Muscle of leg (tissue), 11 donors: ENCODE data around the gene MAML1. TPM values are rescaled to one million over a fixed set of nuclear protein-coding genes. Genes with fewer than 3 reads are reported as not detected.

ENCODE experiments used
- DNase-seq: peaks from one replicate; pipeline ENCODE4 v3.0.0; 2013
- H3K27ac ChIP-seq: one replicate; pipeline ENCODE4 v1.5.1; 2013; ENCODE audit warnings: mild to moderate bottlenecking, low read length, control low read depth
- H3K27me3 ChIP-seq: one replicate; pipeline ENCODE4 v1.6.1; 2013; ENCODE audit warnings: low read length; ENCODE audit not compliant: control insufficient read depth, insufficient read depth
- H3K36me3 ChIP-seq: one replicate; pipeline ENCODE4 v1.6.1; 2013; ENCODE audit warnings: low read length; ENCODE audit not compliant: control insufficient read depth, insufficient read depth
- H3K4me1 ChIP-seq: one replicate; pipeline ENCODE4 v1.6.1; 2013; ENCODE audit warnings: low read length; ENCODE audit not compliant: control insufficient read depth, insufficient read depth
- H3K4me3 ChIP-seq: one replicate; pipeline ENCODE4 v1.5.1; 2013; ENCODE audit warnings: low read length, control low read depth
- H3K9me3 ChIP-seq: replicated peaks from 2 replicates; pipeline ENCODE4 v1.6.1; 2013; ENCODE audit warnings: low read depth, low read length; ENCODE audit not compliant: control insufficient read depth
- WGBS: methylation state at CpG from one replicate; pipeline ENCODE4 v1.1.5; 2013; ENCODE audit warnings: missing lambda C conversion rate; ENCODE audit not compliant: insufficient coverage; 5-methylcytosine and 5-hydroxymethylcytosine counted together
- polyA plus RNA-seq, 8 donors: library from polyadenylated mRNA; unstranded; fragments of 120-200 nt; gene quantifications; one replicate each; pipeline versions ENCODE4 v1.2.1 to v1.2.3, GENCODE V29; 2013; ENCODE audit warnings: inconsistent platforms in 1 of 8, low replicate concordance in 1 of 8; ENCODE audit not compliant: insufficient read length in 8 of 8, insufficient read depth in 1 of 8
- total RNA-seq: library from RNA; stranded (reverse); fragments of 120-200 nt; gene quantifications from one replicate; pipeline ENCODE4 v1.2.4, GENCODE V29; 2013

Gene MAML1
- total and polyA plus RNA-seq, 9 donors = 11.3 to 35.1 (median 27.0) TPM

DNA sequence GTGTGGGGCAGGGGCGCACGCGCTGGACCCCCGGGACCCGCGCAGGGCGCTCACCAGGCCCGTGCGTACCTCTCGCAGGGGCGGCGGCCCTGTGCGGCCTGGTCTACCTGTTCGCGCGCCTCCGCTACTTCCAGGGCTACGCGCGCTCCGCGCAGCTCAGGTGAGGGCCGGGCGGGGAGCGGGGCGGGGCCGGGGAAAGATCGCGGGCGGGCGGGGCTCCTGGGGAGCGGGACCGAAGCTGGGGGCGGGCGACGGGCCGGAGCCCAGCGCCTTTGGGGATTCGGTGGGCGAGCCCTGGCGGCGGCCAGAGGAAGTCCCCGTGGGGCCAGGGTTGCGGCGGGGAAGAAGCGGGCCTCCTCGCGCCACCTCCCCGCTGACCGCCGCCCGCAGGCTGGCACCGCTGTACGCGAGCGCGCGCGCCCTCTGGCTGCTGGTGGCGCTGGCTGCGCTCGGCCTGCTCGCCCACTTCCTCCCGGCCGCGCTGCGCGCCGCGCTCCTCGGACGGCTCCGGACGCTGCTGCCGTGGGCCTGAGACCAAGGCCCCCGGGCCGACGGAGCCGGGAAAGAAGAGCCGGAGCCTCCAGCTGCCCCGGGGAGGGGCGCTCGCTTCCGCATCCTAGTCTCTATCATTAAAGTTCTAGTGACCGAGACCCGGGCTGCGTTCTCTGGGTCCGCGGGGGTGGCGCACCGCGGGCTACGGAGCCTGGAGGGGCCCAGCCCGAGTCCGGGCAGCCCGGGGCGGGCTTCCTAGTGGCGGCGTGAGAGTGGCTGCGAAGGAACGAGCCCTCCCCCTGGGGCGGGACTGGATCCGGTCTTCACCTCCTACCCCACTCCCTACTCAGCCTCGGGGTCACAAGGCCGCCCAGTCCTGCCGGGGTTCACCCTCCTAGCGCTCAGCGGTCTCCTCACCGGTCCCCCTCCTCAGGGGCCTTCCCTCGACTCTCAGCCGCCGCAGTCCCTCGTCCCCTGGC is 63.5 kb downstream of the MAML1 start:
- Histone ChIP-seq H3K4me3 (peak overlapping the region; percentile 54), H3K9me3 (no peaks in the 10 kb centered on the region), H3K27me3 (peaks cover 9% of the 10 kb centered on the region), H3K27ac (no peak overlapping the region), H3K4me1 (peaks cover 34% of the 10 kb centered on the region), H3K36me3 (peaks cover 43% of the 10 kb centered on the region)
- DNase-seq = peak; percentile 88
- under 1% methylated on average over 99 of the region's 113 CpGs for WGBS

DNA sequence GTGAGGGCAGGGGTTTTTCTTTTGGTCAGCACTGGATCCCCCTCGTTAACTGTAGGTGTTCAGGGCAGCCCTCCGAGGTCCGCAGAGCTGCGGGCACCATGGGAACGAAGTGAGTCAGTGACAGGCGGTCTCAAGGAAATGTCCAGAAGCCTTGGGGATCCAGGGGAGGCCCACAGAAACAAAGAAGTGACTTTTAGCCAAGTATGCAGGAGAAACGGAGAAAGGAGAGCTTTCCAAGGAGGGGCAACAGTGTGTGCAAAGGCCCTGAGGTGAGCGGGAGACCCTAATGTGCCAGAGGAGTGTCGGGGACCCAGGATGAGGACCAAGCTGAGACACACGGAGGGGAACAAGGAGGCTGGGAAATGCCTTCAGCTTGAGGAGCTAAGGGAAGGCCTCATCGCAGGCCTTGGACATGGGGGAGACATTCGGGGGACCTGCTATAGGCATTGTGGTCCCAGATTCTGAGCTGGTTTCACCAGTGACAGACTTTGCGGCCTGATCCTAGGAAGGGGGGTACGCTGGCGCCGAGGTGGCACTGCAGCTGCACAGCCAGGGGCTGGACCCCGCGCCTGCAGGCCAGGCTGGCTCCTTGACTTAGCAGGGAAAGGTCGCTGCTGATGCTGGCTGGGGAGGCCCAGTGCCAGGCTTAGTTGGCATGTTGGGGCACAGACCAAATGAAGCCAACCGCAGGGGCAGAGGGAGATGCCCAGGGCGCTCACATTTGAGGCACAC is 64.4 kb downstream of the MAML1 start:
- Histone ChIP-seq H3K27me3 (peaks cover 9% of the 10 kb centered on the region), H3K27ac (no peak overlapping the region), H3K4me1 (peaks cover 35% of the 10 kb centered on the region), H3K4me3 (no peak overlapping the region), H3K9me3 (no peaks in the 10 kb centered on the region), H3K36me3 (peaks cover 45% of the 10 kb centered on the region)
- 82% methylated on average over 15 of the region's 21 CpGs for WGBS
- no peak for DNase-seq

DNA sequence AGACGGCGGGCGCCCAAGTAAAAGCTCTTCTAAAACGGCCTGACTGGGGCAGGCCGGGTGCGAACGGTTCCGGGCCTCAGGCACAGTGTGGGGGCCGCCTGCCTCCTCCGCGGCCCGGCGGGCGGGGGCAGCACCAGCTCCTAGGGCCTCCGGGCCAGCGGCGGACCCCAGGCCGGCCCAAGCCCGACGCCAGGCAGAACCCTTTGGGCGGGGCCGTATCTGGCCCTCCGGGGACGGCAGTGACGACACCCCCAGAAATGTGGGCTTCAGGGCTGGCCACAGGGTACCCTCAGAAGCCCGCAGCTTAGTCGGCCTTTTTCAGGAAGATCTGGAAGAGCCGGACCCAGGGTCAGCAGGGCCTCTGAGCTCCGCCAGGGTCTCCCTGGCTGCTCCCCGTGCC is 65.1 kb downstream of the MAML1 start:
- no peak for DNase-seq
- 92% methylated on average over 30 of the region's 30 CpGs for WGBS
- Histone ChIP-seq H3K4me1 (peaks cover 37% of the 10 kb centered on the region), H3K27me3 (peaks cover 9% of the 10 kb centered on the region), H3K27ac (no peak overlapping the region), H3K9me3 (no peaks in the 10 kb centered on the region), H3K4me3 (no peak overlapping the region), H3K36me3 (peaks cover 45% of the 10 kb centered on the region)

DNA sequence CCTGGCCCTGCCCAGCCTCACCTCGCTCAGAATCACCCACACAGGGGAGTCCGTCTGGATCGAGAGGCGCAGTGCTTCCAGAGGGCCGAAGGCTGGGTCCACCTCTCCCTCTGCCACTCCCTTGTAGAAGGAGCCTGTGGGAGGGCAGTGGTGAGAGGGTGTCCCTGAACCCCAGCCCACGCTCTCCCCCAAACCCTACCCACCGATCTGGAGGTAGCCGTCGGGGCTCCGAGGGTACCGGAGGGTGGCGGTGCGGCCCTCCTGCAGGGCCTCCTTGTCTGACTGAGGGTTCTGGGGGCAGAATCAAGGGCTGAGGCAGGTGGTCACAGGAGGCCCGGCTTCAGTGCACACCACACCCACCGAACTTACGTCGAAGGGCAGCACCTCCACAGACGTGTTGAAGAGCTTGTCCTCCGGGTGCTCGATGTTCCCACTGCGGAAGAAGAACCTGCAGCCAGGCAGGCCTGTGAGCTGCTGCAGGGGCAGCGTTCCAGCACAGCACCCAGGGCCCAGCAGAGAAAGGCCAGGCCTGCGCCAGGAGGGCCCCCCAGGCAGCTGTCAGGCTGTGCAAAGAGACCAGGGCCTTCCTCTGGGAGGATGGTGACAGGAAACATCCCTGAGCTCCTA is 65.6 kb downstream of the MAML1 start:
- 93% methylated on average over 16 of the region's 23 CpGs for WGBS
- H3K9me3 ChIP-seq = no peaks in the 10 kb centered on the region
- H3K27ac ChIP-seq = no peak overlapping the region
- peaks cover 36% of the 10 kb centered on the region for H3K4me1 ChIP-seq
- no peak for DNase-seq
- H3K36me3 ChIP-seq = peaks cover 45% of the 10 kb centered on the region
- peaks cover 9% of the 10 kb centered on the region for H3K27me3 ChIP-seq
- H3K4me3 ChIP-seq = no peak overlapping the region

DNA sequence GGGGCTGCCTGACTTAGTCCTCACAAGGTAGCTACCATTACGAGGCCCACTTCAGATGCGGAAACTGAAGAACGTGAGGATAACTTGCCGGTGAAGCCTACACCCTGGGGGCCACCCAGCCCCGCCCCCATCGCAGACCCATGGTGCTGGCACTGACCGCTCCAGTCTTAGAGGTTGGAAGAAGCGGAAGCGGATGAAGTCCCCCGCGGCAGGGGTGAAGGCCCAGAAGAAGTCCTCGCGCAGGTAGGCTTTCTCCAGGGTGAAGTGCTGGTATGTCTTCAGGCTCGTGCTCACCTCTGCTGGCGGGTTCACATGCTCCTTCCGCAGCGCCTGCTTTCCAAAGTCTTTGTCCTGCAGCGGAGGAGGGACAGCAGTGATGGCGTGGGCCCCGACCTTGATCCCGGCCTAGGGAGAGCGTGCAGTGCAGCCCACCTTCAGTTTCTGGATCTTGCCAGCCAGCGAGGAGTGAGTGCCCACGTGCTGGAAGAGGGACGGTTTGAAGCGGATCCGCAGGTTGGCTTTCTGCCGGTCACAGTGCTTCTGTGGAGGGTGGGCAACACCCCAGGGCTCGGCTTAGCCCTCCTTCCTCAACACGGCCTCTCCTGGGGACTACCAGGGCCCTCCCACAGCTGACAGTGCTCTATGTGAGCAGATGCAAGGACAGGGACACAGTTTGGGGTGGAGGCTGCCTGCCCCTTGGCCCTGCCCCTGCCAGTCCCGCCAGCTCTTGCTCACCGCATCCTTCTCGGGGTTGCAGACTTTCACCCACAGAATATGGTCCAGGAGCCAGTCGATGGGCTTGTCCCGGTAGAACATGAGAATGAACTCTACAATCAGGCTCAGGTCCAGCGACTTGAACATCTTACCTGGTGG is 66.4 kb downstream of the MAML1 start:
- Histone ChIP-seq H3K27me3 (peaks cover 9% of the 10 kb centered on the region), H3K27ac (no peak overlapping the region), H3K9me3 (no peaks in the 10 kb centered on the region), H3K36me3 (peaks cover 45% of the 10 kb centered on the region), H3K4me1 (peaks cover 34% of the 10 kb centered on the region), H3K4me3 (no peak overlapping the region)
- WGBS = 90% methylated on average over 29 of the region's 36 CpGs
- DNase-seq = no peak

DNA sequence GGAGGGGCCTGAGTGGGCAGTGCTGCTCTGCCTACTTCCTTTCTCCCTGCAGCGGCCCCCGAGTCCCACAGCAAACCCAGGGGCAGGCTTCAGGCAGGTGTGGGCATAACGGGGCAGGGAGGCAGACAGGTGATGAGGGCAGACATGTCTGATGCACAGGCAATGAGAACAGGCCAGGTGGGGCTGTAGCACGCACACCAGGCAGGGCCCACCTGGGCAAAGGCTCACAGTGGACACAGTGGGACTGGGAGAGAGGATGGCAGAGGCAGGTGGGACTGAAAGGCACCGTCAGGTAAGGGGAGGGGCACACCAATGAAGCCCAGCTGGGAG is 67.0 kb downstream of the MAML1 start:
- Histone ChIP-seq H3K4me1 (peaks cover 32% of the 10 kb centered on the region), H3K27me3 (peaks cover 9% of the 10 kb centered on the region), H3K9me3 (no peaks in the 10 kb centered on the region), H3K36me3 (peaks cover 45% of the 10 kb centered on the region), H3K4me3 (no peak overlapping the region), H3K27ac (no peak overlapping the region)
- no peak for DNase-seq
- WGBS = 97% methylated on average over 3 of the region's 5 CpGs

DNA sequence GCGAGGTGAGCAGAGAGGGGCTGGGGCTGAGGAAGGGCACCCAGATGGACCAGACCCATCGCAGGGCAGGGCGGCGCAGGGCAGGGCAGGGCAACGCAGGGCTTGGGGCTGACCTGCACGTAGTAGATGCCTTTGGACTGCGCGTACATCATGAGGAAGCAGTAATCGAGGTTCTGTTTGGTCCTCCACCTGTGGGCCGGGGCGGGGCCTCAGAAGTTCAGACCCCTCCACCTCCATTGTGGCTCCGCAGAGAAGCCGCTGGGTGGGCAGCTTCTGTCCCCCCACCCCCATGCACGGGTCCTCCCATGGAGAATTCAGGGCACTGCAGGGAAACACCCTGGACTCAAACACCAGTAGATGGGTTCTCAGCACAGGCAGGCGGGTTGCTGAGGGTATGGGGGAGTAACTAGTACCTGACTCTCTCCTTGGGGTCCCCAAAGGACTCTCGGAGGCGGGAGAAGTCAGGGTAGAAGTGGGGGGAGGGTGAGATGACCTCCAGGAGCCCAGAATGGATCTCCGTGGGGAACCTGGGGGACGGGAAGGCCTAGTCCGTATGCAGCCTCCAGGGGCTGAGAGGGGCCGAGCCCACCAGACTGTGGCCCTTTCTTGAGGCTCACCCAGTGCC is 67.6 kb downstream of the MAML1 start:
- H3K4me1 ChIP-seq = peaks cover 32% of the 10 kb centered on the region
- 97% methylated on average over 15 of the region's 21 CpGs for WGBS

DNA sequence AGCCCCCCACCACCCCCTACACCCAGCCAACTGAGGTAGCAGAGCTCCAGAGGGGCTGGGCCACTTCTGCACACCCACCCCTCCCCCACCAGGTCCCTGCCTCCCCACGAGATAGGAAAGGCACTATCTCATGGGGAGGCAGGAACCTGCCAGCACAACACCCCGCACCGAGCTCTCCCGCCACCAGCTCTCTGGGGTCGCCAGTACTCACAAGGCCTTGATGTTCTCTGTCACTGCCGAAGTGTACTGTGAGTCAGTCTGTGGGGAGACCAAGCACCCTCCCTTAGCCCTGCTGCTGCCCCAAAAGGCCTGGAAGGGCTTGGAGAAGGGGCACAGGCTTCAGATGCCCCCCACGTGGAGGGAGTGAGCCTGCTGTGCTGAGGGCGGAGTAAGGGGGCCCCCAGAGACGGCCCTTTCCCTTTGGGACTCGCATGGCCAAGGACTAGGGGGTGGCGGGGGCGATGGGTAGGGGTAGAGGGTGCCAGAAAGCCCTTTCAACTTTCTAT is 68.1 kb downstream of the MAML1 start:
- DNase-seq = no peak
- no peaks in the 10 kb centered on the region for H3K9me3 ChIP-seq
- WGBS = 79% methylated on average over 9 of the region's 12 CpGs
- H3K36me3 ChIP-seq = peaks cover 45% of the 10 kb centered on the region
- H3K27me3 ChIP-seq = peaks cover 3% of the 10 kb centered on the region
- H3K27ac ChIP-seq = no peak overlapping the region
- H3K4me3 ChIP-seq = no peak overlapping the region
- peaks cover 33% of the 10 kb centered on the region for H3K4me1 ChIP-seq

More for the DNA sequence above, 67.6 kb downstream of the MAML1 start:
- H3K9me3 ChIP-seq = no peaks in the 10 kb centered on the region
- no peak overlapping the region for H3K27ac ChIP-seq
- no peak for DNase-seq
- peaks cover 4% of the 10 kb centered on the region for H3K27me3 ChIP-seq
- H3K4me3 ChIP-seq = no peak overlapping the region
- H3K36me3 ChIP-seq = peaks cover 45% of the 10 kb centered on the region
